GM12873 (cell line): ENCODE measurements around the gene CDNF.

Source experiments
- TF ChIP-seq, protein P1 (sequence below): IDR thresholded peaks from 2 replicates; pipeline ENCODE4 v1.5.1; 2012; ENCODE audit warnings: low read depth, mild to moderate bottlenecking, moderate library complexity, low read length, control low read depth; ENCODE audit not compliant: insufficient read depth; ENCODE audit errors: missing control alignments

Gene CDNF

GRCh38 chr10:14773551-14774213 is 64.2 kb downstream of the CDNF start:
- TF ChIP-seq, protein P1, sequence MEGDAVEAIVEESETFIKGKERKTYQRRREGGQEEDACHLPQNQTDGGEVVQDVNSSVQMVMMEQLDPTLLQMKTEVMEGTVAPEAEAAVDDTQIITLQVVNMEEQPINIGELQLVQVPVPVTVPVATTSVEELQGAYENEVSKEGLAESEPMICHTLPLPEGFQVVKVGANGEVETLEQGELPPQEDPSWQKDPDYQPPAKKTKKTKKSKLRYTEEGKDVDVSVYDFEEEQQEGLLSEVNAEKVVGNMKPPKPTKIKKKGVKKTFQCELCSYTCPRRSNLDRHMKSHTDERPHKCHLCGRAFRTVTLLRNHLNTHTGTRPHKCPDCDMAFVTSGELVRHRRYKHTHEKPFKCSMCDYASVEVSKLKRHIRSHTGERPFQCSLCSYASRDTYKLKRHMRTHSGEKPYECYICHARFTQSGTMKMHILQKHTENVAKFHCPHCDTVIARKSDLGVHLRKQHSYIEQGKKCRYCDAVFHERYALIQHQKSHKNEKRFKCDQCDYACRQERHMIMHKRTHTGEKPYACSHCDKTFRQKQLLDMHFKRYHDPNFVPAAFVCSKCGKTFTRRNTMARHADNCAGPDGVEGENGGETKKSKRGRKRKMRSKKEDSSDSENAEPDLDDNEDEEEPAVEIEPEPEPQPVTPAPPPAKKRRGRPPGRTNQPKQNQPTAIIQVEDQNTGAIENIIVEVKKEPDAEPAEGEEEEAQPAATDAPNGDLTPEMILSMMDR, result no peak

DNA sequence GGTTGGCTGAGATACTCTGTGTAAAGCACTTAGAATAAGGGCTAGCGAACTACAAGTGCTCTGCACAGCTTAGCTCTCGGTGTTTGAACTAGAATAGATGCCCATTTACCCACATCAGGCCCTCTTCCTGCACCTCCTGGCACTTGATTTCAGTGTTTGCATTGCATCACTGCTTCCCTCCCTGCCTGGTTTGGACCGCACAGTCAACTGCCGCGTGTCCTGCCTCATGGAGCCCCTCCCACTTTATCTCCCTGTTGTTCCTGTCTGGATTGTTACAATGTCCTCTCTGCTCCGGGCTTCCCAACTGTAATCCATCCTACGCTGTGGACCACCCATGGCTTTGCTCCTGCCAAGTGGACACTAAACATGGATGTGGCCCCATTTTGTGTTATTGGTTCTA is 65.4 kb downstream of the CDNF start:
- TF ChIP-seq, protein P1, result no peak

DNA sequence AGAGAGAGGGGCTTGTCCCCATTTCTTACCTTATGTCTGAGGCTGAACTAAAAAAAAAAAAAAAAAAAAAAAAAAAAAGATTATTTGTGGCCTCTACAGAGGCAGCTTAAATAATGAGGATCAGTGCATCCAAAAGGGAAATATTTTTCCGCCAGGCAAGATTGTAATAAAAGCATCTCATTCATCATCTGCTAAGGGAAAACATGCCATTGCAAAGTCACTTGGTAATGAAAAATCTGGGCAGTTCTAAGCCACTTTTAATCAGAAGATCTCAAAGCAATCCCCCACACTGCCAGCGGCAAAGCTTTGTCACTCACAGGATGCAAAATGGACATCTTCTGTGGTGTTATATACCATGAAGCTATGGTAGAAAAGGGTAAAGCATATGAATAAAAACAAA is 66.9 kb downstream of the CDNF start:
- TF ChIP-seq, protein P1, result no peak
